Upper lobe of right lung (tissue), 1 donor: ENCODE results near the gene SMOC2. TPM values are rescaled to one million over a fixed set of nuclear protein-coding genes. Genes with fewer than 3 reads are reported as not detected.
"Not testable (repeated sequence)": the region's sequence is repeated elsewhere in the genome, so short reads cannot be mapped to it uniquely, and the experiment has no call there.

Experiments
- ATAC-seq: fragments of 200-7000 bp; cut with Tn5 transposase; one replicate; pipeline ENCODE4 v1.9.1; 2020; ENCODE audit warnings: mild to moderate bottlenecking, moderate library complexity
- DNase-seq: peaks from one replicate; pipeline ENCODE4 v3.0.0-alpha.2; 2020
- H3K27ac ChIP-seq: fragments of 200-600 bp; one replicate; pipeline ENCODE4 v1.8.0; 2022
- H3K27me3 ChIP-seq: fragments of 200-600 bp; one replicate; pipeline ENCODE4 v1.8.0; 2022; ENCODE audit warnings: mild to moderate bottlenecking
- H3K36me3 ChIP-seq: fragments of 200-600 bp; one replicate; pipeline ENCODE4 v1.8.0; 2022
- H3K4me1 ChIP-seq: fragments of 200-600 bp; one replicate; pipeline ENCODE4 v1.8.0; 2022
- H3K4me3 ChIP-seq: fragments of 200-600 bp; one replicate; pipeline ENCODE4 v1.8.0; 2022; ENCODE audit warnings: mild to moderate bottlenecking
- H3K9me3 ChIP-seq: fragments of 200-600 bp; one replicate; pipeline ENCODE4 v1.8.0; 2022
- intact Hi-C: fragments of 100-400 bp; cut with DNase I; formaldehyde crosslinking; loops from one replicate; pipeline ENCODE4 v1.11.0; 2022
- total RNA-seq: library from RNA; stranded (reverse); fragmentation: NEBNext Ultra II Directional; extraction: Animal tissue kit (Norgen Biotek cat#: 25700); gene quantifications from one replicate; pipeline ENCODE4 v1.2.1, GENCODE V29; 2021
- TF ChIP-seq, protein P1 (sequence below): fragments of 200-600 bp; IDR thresholded peaks from one replicate; pipeline ENCODE4 v1.8.0; 2022; ENCODE audit warnings: antibody characterized with exemption
- donor health status: DM: no; HTN: yes; CAD: no; lungs with severe emphysema.

SMOC2 gene
- total RNA-seq, 1 donor from 2014 or later: 33.1 TPM

DNA sequence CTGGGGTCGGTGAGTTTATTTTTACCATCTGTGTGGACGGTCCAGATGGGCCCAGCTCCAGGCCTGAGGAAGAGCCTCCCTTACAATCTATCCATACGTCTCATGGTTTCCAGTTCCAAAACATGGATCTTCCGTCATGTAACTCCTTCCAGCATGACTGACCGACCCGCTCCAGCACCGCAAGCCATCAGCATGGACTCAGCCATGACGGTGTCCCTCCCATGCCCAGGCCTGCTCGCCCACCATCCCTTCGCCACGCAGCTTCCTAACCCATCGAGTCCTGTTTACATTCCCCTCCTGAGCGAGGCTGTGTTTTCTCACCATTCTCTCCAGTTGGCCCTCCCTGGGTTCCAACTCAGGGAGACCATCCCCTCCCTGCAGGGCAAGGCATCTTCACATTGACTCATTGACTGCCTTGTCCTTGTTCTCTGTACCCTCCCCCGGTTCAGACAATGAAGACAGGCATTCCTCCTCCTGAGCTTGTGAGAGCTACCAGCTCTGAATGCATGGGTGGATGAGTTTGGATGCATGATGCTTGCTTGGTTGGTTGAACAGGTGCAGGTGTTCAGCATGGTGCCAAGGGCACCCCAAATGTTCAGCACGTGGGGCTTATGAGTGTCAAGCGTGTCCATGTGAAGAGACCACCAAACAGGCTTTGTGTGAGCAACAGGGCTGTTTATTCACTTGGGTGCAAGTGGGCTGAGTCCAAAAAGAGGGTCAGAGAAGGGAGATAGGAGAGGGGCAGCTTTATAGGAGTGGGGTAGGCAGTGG is 235.8 kb downstream of the SMOC2 start:
- H3K27me3 ChIP-seq: no peaks in the 10 kb centered on the region
- ATAC-seq (no peak), DNase-seq (peak; percentile 35)
- TF ChIP-seq, protein P1, sequence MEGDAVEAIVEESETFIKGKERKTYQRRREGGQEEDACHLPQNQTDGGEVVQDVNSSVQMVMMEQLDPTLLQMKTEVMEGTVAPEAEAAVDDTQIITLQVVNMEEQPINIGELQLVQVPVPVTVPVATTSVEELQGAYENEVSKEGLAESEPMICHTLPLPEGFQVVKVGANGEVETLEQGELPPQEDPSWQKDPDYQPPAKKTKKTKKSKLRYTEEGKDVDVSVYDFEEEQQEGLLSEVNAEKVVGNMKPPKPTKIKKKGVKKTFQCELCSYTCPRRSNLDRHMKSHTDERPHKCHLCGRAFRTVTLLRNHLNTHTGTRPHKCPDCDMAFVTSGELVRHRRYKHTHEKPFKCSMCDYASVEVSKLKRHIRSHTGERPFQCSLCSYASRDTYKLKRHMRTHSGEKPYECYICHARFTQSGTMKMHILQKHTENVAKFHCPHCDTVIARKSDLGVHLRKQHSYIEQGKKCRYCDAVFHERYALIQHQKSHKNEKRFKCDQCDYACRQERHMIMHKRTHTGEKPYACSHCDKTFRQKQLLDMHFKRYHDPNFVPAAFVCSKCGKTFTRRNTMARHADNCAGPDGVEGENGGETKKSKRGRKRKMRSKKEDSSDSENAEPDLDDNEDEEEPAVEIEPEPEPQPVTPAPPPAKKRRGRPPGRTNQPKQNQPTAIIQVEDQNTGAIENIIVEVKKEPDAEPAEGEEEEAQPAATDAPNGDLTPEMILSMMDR: no peak
- no peaks in the 10 kb centered on the region for H3K9me3 ChIP-seq
- no peaks in the 10 kb centered on the region for H3K4me1 ChIP-seq
- H3K27ac ChIP-seq: no peak overlapping the region
- H3K4me3 ChIP-seq: no peak overlapping the region
- intact Hi-C loops: no loop called here
- H3K36me3 ChIP-seq: no peaks in the 10 kb centered on the region

- H3K4me3 ChIP-seq, H3K36me3 ChIP-seq, ATAC-seq, DNase-seq, intact Hi-C loops, H3K4me1 ChIP-seq, H3K9me3 ChIP-seq, H3K27me3 ChIP-seq, H3K27ac ChIP-seq: not testable (repeated sequence)
These were observed 236.4 kb downstream of the SMOC2 start for GRCh38 chr6:168677323-168677781.

GRCh38 chr6:168678077-168678476 is 237.1 kb downstream of the SMOC2 start:
- no peak for ATAC-seq
- Histone ChIP-seq H3K36me3 (no peaks in the 10 kb centered on the region), H3K4me3 (no peak overlapping the region), H3K27me3 (no peaks in the 10 kb centered on the region), H3K27ac (no peak overlapping the region), H3K9me3 (no peaks in the 10 kb centered on the region), H3K4me1 (no peaks in the 10 kb centered on the region)
- DNase-seq: no peak
- intact Hi-C loops: no loop called here
- TF ChIP-seq, protein P1: no peak

GRCh38 chr6:168678588-168678987 is 237.6 kb downstream of the SMOC2 start:
- no peaks in the 10 kb centered on the region for H3K27me3 ChIP-seq
- no peak overlapping the region for H3K27ac ChIP-seq
- no peak for ATAC-seq
- H3K4me1 ChIP-seq: no peaks in the 10 kb centered on the region
- H3K36me3 ChIP-seq: no peaks in the 10 kb centered on the region
- no peak overlapping the region for H3K4me3 ChIP-seq
- intact Hi-C loops: no loop called here
- DNase-seq: peak; percentile 32
- TF ChIP-seq, protein P1: no peak
- no peaks in the 10 kb centered on the region for H3K9me3 ChIP-seq

DNA sequence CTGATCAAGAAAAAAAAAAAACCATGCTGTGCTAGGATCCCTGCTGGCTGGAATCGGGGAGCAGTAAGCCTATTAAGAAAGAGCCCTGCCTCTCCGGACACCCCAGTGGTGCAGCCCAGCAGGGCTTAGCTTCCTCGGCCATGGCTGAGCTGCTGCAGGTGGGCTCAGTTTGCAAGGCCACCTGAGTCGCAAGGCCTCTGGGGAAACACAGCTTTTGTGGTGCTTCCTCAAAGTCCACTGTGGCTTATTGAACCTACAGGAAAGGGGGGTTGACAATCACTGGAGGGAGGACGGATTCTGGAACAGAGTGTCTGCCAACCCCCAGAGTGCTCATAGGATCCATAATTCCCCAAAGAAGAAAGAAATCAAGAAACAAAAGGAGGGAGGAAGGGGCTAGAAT is 240.8 kb downstream of the SMOC2 start:
- intact Hi-C loops: no loop called here
- ATAC-seq: no peak
- Histone ChIP-seq H3K9me3 (no peaks in the 10 kb centered on the region), H3K27me3 (no peaks in the 10 kb centered on the region), H3K27ac (no peak overlapping the region), H3K4me3 (no peak overlapping the region), H3K4me1 (no peaks in the 10 kb centered on the region), H3K36me3 (no peaks in the 10 kb centered on the region)
- peak; percentile 45 for DNase-seq
- TF ChIP-seq, protein P1: no peak

- Histone ChIP-seq H3K9me3 (no peaks in the 10 kb centered on the region), H3K4me1 (no peaks in the 10 kb centered on the region), H3K4me3 (no peak overlapping the region), H3K27me3 (no peaks in the 10 kb centered on the region), H3K27ac (no peak overlapping the region), H3K36me3 (no peaks in the 10 kb centered on the region)
- TF ChIP-seq, protein P1: no peak
- intact Hi-C loops: no loop called here
- ATAC-seq (no peak), DNase-seq (peak; percentile 18)
These were observed 242.6 kb downstream of the SMOC2 start for GRCh38 chr6:168683621-168684020.
